ENCODE data around the gene RNF39. TPM values are rescaled to one million over a fixed set of nuclear protein-coding genes. Genes with fewer than 3 reads are reported as not detected.

RNF39 gene
- total and polyA plus RNA-seq, 2 donors (not counting 3 experiments of a cell fraction or from before 2014, with no cell fraction given), result not detected

DNA sequence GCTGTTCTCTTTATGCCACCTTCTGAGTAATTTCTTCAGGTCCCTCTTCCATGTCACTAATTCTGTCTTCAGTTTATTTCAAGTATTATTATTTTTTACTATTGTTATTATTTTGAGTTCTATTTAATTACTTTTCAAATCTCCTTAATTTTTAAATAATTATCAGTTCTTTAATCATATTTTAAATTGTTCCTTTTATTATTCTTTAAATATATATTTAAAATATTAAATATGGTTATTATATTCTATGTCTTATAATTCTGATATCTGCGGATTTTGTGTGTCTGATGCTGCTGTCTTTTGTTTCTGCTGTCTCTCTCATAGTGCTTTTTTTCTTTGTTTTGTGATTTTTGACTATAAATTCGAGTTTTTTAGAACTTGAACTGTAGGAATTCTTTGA, 12.3 kb downstream of the RNF39 start:
- Histone ChIP-seq H3K4me2 (ENCODE audit: insufficient read depth, low read length) (no peak overlapping the region), H3K9ac (replicated peaks; ENCODE audit: extremely low read depth, insufficient read depth, low read length) (no peak overlapping the region), H3K4me1 (ENCODE audit: control insufficient read depth, extremely low read depth, insufficient read depth, low read length) (peaks cover 28% of the 10 kb centered on the region), H3K4me3 (replicated peaks in 1 of 3; ENCODE audit: insufficient read depth in 1 of 3, low read depth in 1 of 3, low read length in 3 of 3) (no peak overlapping the region), H3K9me1 (replicated peaks; ENCODE audit: control insufficient read depth, extremely low read depth, insufficient read depth, low read length) (no peaks in the 10 kb centered on the region), H3K27ac (ENCODE audit: insufficient read depth, low read depth, low read length) (no peak overlapping the region), H2AFZ (ENCODE audit: low read depth, low read length) (no peak overlapping the region), H3K9me3 (replicated peaks; ENCODE audit: control insufficient read depth, insufficient read depth, low read length) (no peaks in the 10 kb centered on the region), H4K20me1 (replicated peaks; ENCODE audit: control insufficient read depth, extremely low read depth, insufficient read depth, low read length) (no peaks in the 10 kb centered on the region), H3K79me2 (ENCODE audit: control insufficient read depth, insufficient read depth, low read length) (peaks cover 19% of the 10 kb centered on the region), H3K36me3 (ENCODE audit: control insufficient read depth in 2 of 2, extremely low read depth in 1 of 2, insufficient read depth in 2 of 2, low read length in 2 of 2) (no peaks in the 10 kb centered on the region), H3K27me3 (ENCODE audit: control insufficient read depth in 2 of 2, insufficient read depth in 2 of 2, low read length in 2 of 2) (no peaks in the 10 kb centered on the region)
- FAIRE-seq (no peak), DNase-seq (ENCODE audit: low read depth, low spot score) (no peak)
- intact Hi-C loops (cut with micrococcal nuclease) (no loop called here), dilution Hi-C loops (cut with MboI; ENCODE audit: extremely low pct_ligation_motif_present, low sequenced_read_pairs) (no loop called here)
- CTCF ChIA-PET, result no interaction called here
- POLR2A ChIA-PET, result no interaction called here
- TF ChIP-seq EZH2 (IDR thresholded peaks at IDR 0.05; ENCODE audit: borderline replicate concordance, low read depth, low read length, severe bottlenecking) (no peak), FOS (IDR thresholded peaks at IDR 0.05; ENCODE audit: borderline replicate concordance, insufficient read depth, low read length) (no peak), JUN (IDR thresholded peaks at IDR 0.05; ENCODE audit: borderline replicate concordance, insufficient read depth, insufficient read length, low read depth) (no peak), MYC (IDR thresholded peaks at IDR 0.05; ENCODE audit: low read depth, low read length) (no peak), POLR2AphosphoS5 (IDR thresholded peaks at IDR 0.05; ENCODE audit: insufficient read depth, low read depth, low read length) (no peak), GATA2 (IDR thresholded peaks at IDR 0.05; ENCODE audit: insufficient read depth, insufficient read length, low read depth, low read length) (no peak), POLR2A (IDR thresholded peaks at IDR 0.05; ENCODE audit: low read depth, low read length) (no peak)
- TF ChIP-seq, protein P1, sequence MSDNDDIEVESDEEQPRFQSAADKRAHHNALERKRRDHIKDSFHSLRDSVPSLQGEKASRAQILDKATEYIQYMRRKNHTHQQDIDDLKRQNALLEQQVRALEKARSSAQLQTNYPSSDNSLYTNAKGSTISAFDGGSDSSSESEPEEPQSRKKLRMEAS (IDR thresholded peaks at IDR 0.05; ENCODE audit: insufficient read depth, insufficient read length), result no peak
- TF ChIP-seq, protein P2, sequence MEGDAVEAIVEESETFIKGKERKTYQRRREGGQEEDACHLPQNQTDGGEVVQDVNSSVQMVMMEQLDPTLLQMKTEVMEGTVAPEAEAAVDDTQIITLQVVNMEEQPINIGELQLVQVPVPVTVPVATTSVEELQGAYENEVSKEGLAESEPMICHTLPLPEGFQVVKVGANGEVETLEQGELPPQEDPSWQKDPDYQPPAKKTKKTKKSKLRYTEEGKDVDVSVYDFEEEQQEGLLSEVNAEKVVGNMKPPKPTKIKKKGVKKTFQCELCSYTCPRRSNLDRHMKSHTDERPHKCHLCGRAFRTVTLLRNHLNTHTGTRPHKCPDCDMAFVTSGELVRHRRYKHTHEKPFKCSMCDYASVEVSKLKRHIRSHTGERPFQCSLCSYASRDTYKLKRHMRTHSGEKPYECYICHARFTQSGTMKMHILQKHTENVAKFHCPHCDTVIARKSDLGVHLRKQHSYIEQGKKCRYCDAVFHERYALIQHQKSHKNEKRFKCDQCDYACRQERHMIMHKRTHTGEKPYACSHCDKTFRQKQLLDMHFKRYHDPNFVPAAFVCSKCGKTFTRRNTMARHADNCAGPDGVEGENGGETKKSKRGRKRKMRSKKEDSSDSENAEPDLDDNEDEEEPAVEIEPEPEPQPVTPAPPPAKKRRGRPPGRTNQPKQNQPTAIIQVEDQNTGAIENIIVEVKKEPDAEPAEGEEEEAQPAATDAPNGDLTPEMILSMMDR (IDR thresholded peaks at IDR 0.05; ENCODE audit: extremely low read depth in 1 of 2, insufficient read depth in 1 of 2, low read depth in 1 of 2, low read length in 2 of 2), result no peak
- no TSS peak for BruUV-seq (replicated peaks)
